H9 (cell line): Measurements from ENCODE around the gene PPIP5K2. TPM values are rescaled to one million over a fixed set of nuclear protein-coding genes. Genes with fewer than 3 reads are reported as not detected.

ENCODE experiments used
- DNase-seq: peaks from one replicate; pipeline ENCODE4 v3.0.0-alpha.2; 2017
- H2AFZ ChIP-seq: one replicate; pipeline ENCODE4 v1.6.1; 2013; ENCODE audit warnings: mild to moderate bottlenecking, low read length, control low read depth, moderate library complexity
- H2AK5ac ChIP-seq: 2 replicates; pipeline ENCODE4 v1.6.1; 2013; ENCODE audit warnings: low read length, control low read depth, mixed read lengths; ENCODE audit not compliant: insufficient read length
- H2BK120ac ChIP-seq: one replicate; pipeline ENCODE4 v1.6.1; 2013; ENCODE audit warnings: low read depth, mild to moderate bottlenecking, low read length, control low read depth, inconsistent platforms; ENCODE audit not compliant: poor library complexity, severe bottlenecking
- H2BK12ac ChIP-seq: 2 replicates; pipeline ENCODE4 v1.6.1; 2013; ENCODE audit warnings: low read length, control low read depth, mixed read lengths, low read depth; ENCODE audit not compliant: insufficient read length
- H2BK15ac ChIP-seq: 2 replicates; pipeline ENCODE4 v1.6.1; 2013; ENCODE audit warnings: low read depth, low read length, control low read depth
- H2BK20ac ChIP-seq: one replicate; pipeline ENCODE4 v1.6.1; 2013; ENCODE audit warnings: low read depth, mild to moderate bottlenecking, low read length, control low read depth, inconsistent platforms; ENCODE audit not compliant: poor library complexity, severe bottlenecking
- H2BK5ac ChIP-seq: 2 replicates; pipeline ENCODE4 v1.6.1; 2013; ENCODE audit warnings: low read length, control low read depth, mixed read lengths; ENCODE audit not compliant: insufficient read length
- H3K14ac ChIP-seq: 2 replicates; pipeline ENCODE4 v1.6.1; 2013; ENCODE audit warnings: low read length, control low read depth; ENCODE audit not compliant: insufficient read depth
- H3K18ac ChIP-seq: 2 replicates; pipeline ENCODE4 v1.6.1; 2013; ENCODE audit warnings: low read depth, mild to moderate bottlenecking, mixed read lengths, low read length, control low read depth; ENCODE audit not compliant: insufficient read length
- H3K23ac ChIP-seq: 2 replicates; pipeline ENCODE4 v1.6.1; 2013; ENCODE audit warnings: low read length, control low read depth, mixed read lengths, low read depth; ENCODE audit not compliant: insufficient read length
- H3K23me2 ChIP-seq: 2 replicates; pipeline ENCODE4 v1.6.1; 2013; ENCODE audit warnings: low read depth, mild to moderate bottlenecking, mixed read lengths, low read length, control low read depth; ENCODE audit not compliant: insufficient read length, poor library complexity, severe bottlenecking
- H3K27ac ChIP-seq: 2 replicates; pipeline ENCODE4 v1.5.1; 2013; ENCODE audit warnings: low read length, control low read depth, mixed read lengths, low read depth; ENCODE audit not compliant: insufficient read length
- H3K27me3 ChIP-seq: 2 replicates; pipeline ENCODE4 v1.6.1; 2013; ENCODE audit warnings: low read length, control low read depth, inconsistent platforms; ENCODE audit not compliant: insufficient read depth
- H3K4ac ChIP-seq: 2 replicates; pipeline ENCODE4 v1.6.1; 2013; ENCODE audit warnings: low read depth, mild to moderate bottlenecking, control low read depth, inconsistent platforms, low read length, moderate library complexity
- H3K4me1 ChIP-seq: 2 replicates; pipeline ENCODE4 v1.6.1; 2013; ENCODE audit warnings: low read length, control low read depth, inconsistent platforms; ENCODE audit not compliant: insufficient read depth
- H3K4me2 ChIP-seq: 2 replicates; pipeline ENCODE4 v1.6.1; 2013; ENCODE audit warnings: low read length, control low read depth, mixed read lengths; ENCODE audit not compliant: insufficient read length, insufficient read depth
- H3K56ac ChIP-seq: 2 replicates; pipeline ENCODE4 v1.6.1; 2013; ENCODE audit warnings: low read depth, mild to moderate bottlenecking, mixed read lengths, low read length, control low read depth; ENCODE audit not compliant: insufficient read length
- H3K79me1 ChIP-seq: 2 replicates; pipeline ENCODE4 v1.6.1; 2013; ENCODE audit warnings: low read depth, mild to moderate bottlenecking, moderate library complexity, low read length, control low read depth, inconsistent platforms; ENCODE audit not compliant: insufficient read depth, poor library complexity, severe bottlenecking
- H3K79me2 ChIP-seq: 2 replicates; pipeline ENCODE4 v1.6.1; 2013; ENCODE audit warnings: low read length, control low read depth, inconsistent platforms; ENCODE audit not compliant: insufficient read depth
- H3K9ac ChIP-seq: 2 replicates; pipeline ENCODE4 v1.6.1; 2013; ENCODE audit warnings: low read length, control low read depth, mixed read lengths; ENCODE audit not compliant: insufficient read length; ENCODE audit errors: extremely low read depth
- H3K9me3 ChIP-seq: one replicate; pipeline ENCODE4 v1.6.1; 2013; ENCODE audit warnings: low read depth, low read length, inconsistent platforms; ENCODE audit not compliant: control insufficient read depth
- H3T11ph ChIP-seq: one replicate; pipeline ENCODE4 v1.6.1; 2013; ENCODE audit warnings: mild to moderate bottlenecking, low read length, control low read depth, inconsistent platforms
- H4K20me1 ChIP-seq: one replicate; pipeline ENCODE4 v1.6.1; 2013; ENCODE audit not compliant: control insufficient read depth, insufficient read length, insufficient read depth
- H4K5ac ChIP-seq: 2 replicates; pipeline ENCODE4 v1.6.1; 2013; ENCODE audit warnings: low read depth, mild to moderate bottlenecking, mixed read lengths, low read length, control low read depth; ENCODE audit not compliant: insufficient read length
- H4K8ac ChIP-seq: replicated peaks from 2 replicates; pipeline ENCODE4 v1.6.1; 2013; ENCODE audit warnings: low read length, control low read depth, mixed read lengths, low read depth; ENCODE audit not compliant: insufficient read length
- H4K91ac ChIP-seq: 2 replicates; pipeline ENCODE4 v1.6.1; 2013; ENCODE audit warnings: low read depth, mild to moderate bottlenecking, moderate library complexity, mixed read lengths, low read length, control low read depth; ENCODE audit not compliant: insufficient read length
- H3K27ac Mint-ChIP-seq, 3 experiments: 2 replicates in 2 of 3; 3 replicates in 1 of 3; pipeline ENCODE4 v1.8.0; 2020 to 2021; ENCODE audit warnings: mixed read lengths in 3 of 3, mild to moderate bottlenecking in 1 of 3, moderate library complexity in 1 of 3
- H3K27me3 Mint-ChIP-seq: 2 replicates; pipeline ENCODE4 v1.8.0; 2021; ENCODE audit warnings: low read depth, mild to moderate bottlenecking, moderate library complexity, mixed read lengths
- H3K36me3 Mint-ChIP-seq, 3 experiments: 2 replicates in 2 of 3; 3 replicates in 1 of 3; pipeline ENCODE4 v1.8.0; 2020 to 2021; ENCODE audit warnings: low read depth in 3 of 3, mixed read lengths in 3 of 3; ENCODE audit not compliant: insufficient read depth in 1 of 3
- H3K4me1 Mint-ChIP-seq, 2 experiments: 2 replicates each; pipeline ENCODE4 v1.8.0; 2020; ENCODE audit warnings: mixed read lengths in 2 of 2
- H3K4me3 Mint-ChIP-seq, 2 experiments: 2 replicates in 1 of 2; 3 replicates in 1 of 2; pipeline ENCODE4 v1.8.0; 2020 to 2021; ENCODE audit warnings: mild to moderate bottlenecking in 2 of 2, mixed read lengths in 2 of 2, moderate library complexity in 1 of 2
- H3K9me3 Mint-ChIP-seq, 2 experiments: 2 replicates in 1 of 2; 3 replicates in 1 of 2; pipeline ENCODE4 v1.8.0; 2020; ENCODE audit warnings: mild to moderate bottlenecking in 2 of 2, mixed read lengths in 2 of 2, moderate library complexity in 1 of 2
- total RNA-seq: library from RNA; stranded (reverse); gene quantifications from 2 replicates; pipeline ENCODE4 v1.2.1, GENCODE V29; 2021
- TF ChIP-seq, protein P1 (sequence below): fragments of 200-600 bp; sonication (generic); conservative IDR thresholded peaks from 3 replicates; pipeline ENCODE4 v1.8.0; 2021; ENCODE audit warnings: antibody characterized with exemption, mild to moderate bottlenecking

Gene PPIP5K2
- total RNA-seq, 1 experiment from 2014 or later: 43.8 TPM

DNA sequence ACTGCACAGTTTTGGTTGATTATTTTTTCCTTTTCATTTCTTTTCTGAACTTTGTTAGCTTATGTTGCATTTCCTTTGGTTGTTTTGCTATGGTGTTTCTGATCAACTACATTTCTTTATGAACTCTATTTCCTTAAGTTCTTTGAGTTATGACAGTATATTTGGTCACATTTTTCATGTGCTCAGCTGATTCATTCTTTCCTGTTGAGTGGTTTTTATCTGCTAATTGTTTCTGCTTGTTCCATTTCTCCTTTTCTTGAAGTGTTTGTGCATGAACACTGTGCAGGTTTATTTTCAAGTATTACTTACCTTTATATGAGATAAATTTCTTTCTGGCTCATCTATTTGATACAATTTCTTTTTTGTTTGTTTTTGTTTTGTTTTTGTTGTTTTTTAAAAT lies 87.6 kb downstream of the PPIP5K2 start:
- H3K4me3 Mint-ChIP-seq: no peak overlapping the region
- H2BK20ac ChIP-seq: no peak overlapping the region
- H3K14ac ChIP-seq: no peak overlapping the region
- H3K9me3 ChIP-seq: no peaks in the 10 kb centered on the region
- no peak overlapping the region for H4K5ac ChIP-seq
- no peak overlapping the region for H3T11ph ChIP-seq
- H3K79me1 ChIP-seq: no peaks in the 10 kb centered on the region
- no peak overlapping the region for H3K4ac ChIP-seq
- H3K9me3 Mint-ChIP-seq: no peaks in the 10 kb centered on the region
- no peak overlapping the region for H2BK12ac ChIP-seq
- no peaks in the 10 kb centered on the region for H3K79me2 ChIP-seq
- peaks cover 3 to 6% of the 10 kb centered on the region in 2 experiments; a peak in 1 of 4 replicates for H3K4me1 Mint-ChIP-seq
- no peaks in the 10 kb centered on the region for H3K27me3 ChIP-seq
- no peak overlapping the region for H3K18ac ChIP-seq
- no peaks in the 10 kb centered on the region for H4K20me1 ChIP-seq
- no peak overlapping the region for H3K4me2 ChIP-seq
- TF ChIP-seq, protein P1, sequence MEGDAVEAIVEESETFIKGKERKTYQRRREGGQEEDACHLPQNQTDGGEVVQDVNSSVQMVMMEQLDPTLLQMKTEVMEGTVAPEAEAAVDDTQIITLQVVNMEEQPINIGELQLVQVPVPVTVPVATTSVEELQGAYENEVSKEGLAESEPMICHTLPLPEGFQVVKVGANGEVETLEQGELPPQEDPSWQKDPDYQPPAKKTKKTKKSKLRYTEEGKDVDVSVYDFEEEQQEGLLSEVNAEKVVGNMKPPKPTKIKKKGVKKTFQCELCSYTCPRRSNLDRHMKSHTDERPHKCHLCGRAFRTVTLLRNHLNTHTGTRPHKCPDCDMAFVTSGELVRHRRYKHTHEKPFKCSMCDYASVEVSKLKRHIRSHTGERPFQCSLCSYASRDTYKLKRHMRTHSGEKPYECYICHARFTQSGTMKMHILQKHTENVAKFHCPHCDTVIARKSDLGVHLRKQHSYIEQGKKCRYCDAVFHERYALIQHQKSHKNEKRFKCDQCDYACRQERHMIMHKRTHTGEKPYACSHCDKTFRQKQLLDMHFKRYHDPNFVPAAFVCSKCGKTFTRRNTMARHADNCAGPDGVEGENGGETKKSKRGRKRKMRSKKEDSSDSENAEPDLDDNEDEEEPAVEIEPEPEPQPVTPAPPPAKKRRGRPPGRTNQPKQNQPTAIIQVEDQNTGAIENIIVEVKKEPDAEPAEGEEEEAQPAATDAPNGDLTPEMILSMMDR: no peak
- no peak overlapping the region for H3K23ac ChIP-seq
- no peak overlapping the region for H3K56ac ChIP-seq
- no peak overlapping the region for H2AFZ ChIP-seq
- H4K8ac ChIP-seq: no peak overlapping the region
- no peaks in the 10 kb centered on the region for H3K27me3 Mint-ChIP-seq
- no peak overlapping the region for H2BK120ac ChIP-seq
- no peak overlapping the region for H2BK5ac ChIP-seq
- no peak overlapping the region for H3K9ac ChIP-seq
- H2AK5ac ChIP-seq: no peak overlapping the region
- no peak overlapping the region for H2BK15ac ChIP-seq
- no peak for DNase-seq
- no peak overlapping the region for H4K91ac ChIP-seq
- no peaks in the 10 kb centered on the region for H3K23me2 ChIP-seq
- no peak overlapping the region for H3K27ac ChIP-seq
- H3K4me1 ChIP-seq: no peaks in the 10 kb centered on the region
- no peak overlapping the region for H3K27ac Mint-ChIP-seq
- no peaks in the 10 kb centered on the region; a peak in 2 of 7 replicates for H3K36me3 Mint-ChIP-seq
